ENCODE results near the gene NEUROD1. TPM values are rescaled to one million over a fixed set of nuclear protein-coding genes. Genes with fewer than 3 reads are reported as not detected.

NEUROD1 gene
- total RNA-seq, 1 experiment from 2014 or later = not detected

DNA sequence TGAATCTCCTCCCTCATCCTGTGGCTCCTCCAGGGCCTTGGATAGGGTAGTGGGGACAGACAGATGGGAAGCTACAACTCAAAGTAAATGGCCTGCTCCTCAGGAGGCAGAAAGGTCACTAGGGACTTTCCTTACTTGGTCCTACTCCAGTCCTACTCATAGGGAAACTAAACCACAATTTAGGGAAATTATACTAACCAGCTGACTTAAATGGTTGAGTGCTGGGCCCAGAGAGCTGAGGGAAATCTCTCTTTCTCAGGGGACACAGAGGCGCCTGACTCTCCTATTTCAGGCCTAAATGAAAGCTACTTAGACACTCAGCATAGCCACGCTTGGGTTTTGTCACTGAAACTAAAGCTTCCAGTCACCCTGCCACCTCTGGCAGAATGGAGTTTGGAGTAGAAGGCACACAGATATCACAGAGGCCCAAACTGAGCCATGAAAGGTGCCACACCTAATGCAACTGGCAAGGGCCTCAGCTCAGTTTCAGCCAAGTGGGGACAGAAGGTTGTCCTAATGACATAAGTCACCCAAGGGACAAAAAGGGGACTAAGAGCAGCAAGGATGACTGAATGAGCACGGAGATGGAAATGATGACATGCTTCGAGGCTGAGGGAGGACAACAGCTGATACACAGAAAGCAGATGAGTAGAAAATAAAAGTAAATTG lies 47.5 kb downstream of the NEUROD1 start:
- Histone ChIP-seq H3K27me3 (ENCODE audit: control insufficient read depth, insufficient read depth, low read length) (no peaks in the 10 kb centered on the region), H3K4me3 (ENCODE audit: insufficient read depth, low read depth, low read length) (no peak overlapping the region), H3K36me3 (replicated peaks; ENCODE audit: control insufficient read depth, insufficient read depth, low read length) (no peaks in the 10 kb centered on the region)
- no peak for DNase-seq

DNA sequence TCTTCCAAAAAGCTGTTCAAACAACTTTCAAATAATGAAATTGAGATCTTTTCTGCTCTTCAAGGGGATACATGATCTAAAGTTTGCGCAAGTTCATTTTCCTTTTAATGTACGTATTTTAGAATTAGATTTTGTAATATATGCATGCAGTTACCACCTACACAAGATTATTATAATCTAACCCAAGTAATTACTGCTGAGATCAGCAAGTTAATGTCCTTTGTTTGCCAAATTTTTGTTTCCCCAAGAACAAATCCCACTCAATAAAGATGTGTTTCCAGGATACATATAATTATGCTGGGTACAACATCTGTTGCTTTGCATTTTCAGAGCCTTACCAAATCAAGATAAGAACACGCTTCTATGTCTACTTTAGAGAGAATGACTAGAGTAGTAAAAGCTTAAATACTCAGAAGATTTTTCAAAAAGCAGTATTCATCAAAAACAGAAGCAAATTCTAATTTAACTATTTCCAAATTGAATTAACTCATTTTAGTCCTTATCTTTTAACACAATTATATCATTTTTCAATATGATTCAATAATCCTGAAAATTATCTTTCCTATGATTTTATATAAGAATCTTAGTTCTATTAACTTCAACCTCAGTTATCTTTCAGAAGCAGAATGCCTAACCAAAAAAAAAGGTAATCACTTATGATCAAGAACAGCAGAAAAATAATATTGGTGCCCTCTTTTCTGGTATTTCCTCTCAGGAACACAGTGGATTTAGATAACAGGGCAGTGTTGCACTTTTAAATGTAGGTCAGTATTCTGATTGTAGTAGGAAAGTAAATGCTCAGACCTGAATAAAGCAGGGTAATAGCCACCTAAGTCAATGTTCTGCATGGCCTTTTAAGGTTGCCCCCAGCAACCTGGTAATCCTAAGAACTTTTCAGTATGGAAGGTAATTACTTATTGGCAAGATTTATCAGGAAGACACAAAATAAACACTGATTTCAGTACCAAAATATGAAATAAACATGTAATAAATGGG lies 51.4 kb downstream of the NEUROD1 start:
- Histone ChIP-seq H3K27me3 (ENCODE audit: control insufficient read depth, insufficient read depth, low read length) (no peaks in the 10 kb centered on the region), H3K4me3 (ENCODE audit: insufficient read depth, low read depth, low read length) (no peak overlapping the region), H3K36me3 (replicated peaks; ENCODE audit: control insufficient read depth, insufficient read depth, low read length) (no peaks in the 10 kb centered on the region)
- DNase-seq = no peak

DNA sequence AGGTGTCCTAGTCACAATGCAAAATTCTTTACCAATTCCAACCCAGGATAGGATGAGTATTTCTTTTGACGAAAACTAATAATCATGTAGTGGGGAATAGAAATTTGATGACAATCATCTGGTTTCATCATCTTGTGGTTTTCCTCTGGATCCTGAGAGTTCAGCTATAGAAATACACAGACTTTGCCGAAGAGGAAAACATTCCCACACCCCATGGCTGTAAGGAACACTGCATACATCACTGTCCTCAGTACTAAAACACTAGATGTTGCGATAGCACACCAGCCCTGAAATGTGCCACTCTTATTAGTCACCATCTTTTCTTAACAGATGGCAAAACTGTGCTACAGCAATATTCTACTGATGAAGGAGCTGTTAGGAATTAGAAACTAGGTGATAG lies 52.8 kb downstream of the NEUROD1 start:
- H3K4me3 ChIP-seq (ENCODE audit: insufficient read depth, low read depth, low read length) = no peak overlapping the region
- H3K27me3 ChIP-seq (ENCODE audit: control insufficient read depth, insufficient read depth, low read length) = no peaks in the 10 kb centered on the region
- no peak for DNase-seq
- H3K36me3 ChIP-seq (replicated peaks; ENCODE audit: control insufficient read depth, insufficient read depth, low read length) = no peaks in the 10 kb centered on the region

DNA sequence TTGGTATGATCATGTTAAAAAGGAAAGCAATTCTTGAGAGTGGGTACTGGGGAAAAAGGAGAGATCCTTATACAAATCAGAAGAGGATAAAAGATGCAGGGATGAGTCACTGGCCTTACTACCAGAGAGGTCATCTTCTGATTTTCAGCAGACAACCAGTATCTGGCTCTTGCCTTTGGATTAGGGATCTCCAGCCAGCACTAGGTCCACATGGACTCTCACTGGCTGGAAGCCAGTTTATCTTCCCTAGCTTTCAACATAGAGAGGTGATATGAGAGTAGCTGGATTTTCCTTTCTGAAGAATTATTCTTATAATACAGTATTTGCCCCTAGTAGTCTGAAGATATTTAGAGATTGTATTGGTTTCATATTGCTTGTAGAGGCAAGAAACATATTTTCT lies 53.6 kb downstream of the NEUROD1 start:
- no peak for DNase-seq
- Histone ChIP-seq H3K27me3 (ENCODE audit: control insufficient read depth, insufficient read depth, low read length) (no peaks in the 10 kb centered on the region), H3K36me3 (replicated peaks; ENCODE audit: control insufficient read depth, insufficient read depth, low read length) (no peaks in the 10 kb centered on the region), H3K4me3 (ENCODE audit: insufficient read depth, low read depth, low read length) (no peak overlapping the region)

Other genes starting within 250 kb of the NEUROD1 start
- gene ITGA4, start 223.1 kb downstream of the NEUROD1 start, total RNA-seq (2014; rRNA removed; shearing (Covaris generic)) = 1.6 and 2.2 TPM in 2 replicates
- 0.14 and 0.15 TPM in 2 replicates for gene CERKL, start 23.4 kb downstream of the NEUROD1 start, total RNA-seq (2014; rRNA removed; shearing (Covaris generic))
- gene ITPRID2, start 211.2 kb upstream of the NEUROD1 start, total RNA-seq (2014; rRNA removed; shearing (Covaris generic)) = 10.5 and 13.6 TPM in 2 replicates